Endothelial cell of umbilical vein (primary cell): ENCODE results near the gene BRCA2.

Experiments used
- CTCF ChIP-seq, 2 donors: IDR thresholded peaks; 1 replicate in 1 of 2; 2 replicates in 1 of 2; pipeline ENCODE4 v1.5.1; 2011; ENCODE audit warnings: low read length in 2 of 2, mild to moderate bottlenecking in 2 of 2, moderate library complexity in 2 of 2, control low read depth in 1 of 2, inconsistent platforms in 1 of 2, low read depth in 1 of 2; ENCODE audit not compliant: insufficient read depth in 1 of 2; ENCODE audit errors: extremely low read depth in 1 of 2
- EZH2 ChIP-seq: IDR thresholded peaks from 2 replicates; pipeline ENCODE4 v1.6.1; 2012; ENCODE audit warnings: borderline replicate concordance, low read depth, mild to moderate bottlenecking, moderate library complexity, low read length, inconsistent platforms; ENCODE audit not compliant: severe bottlenecking
- POLR2A ChIP-seq: IDR thresholded peaks from 2 replicates; pipeline ENCODE4 v1.6.1; 2012; ENCODE audit warnings: low read depth, mild to moderate bottlenecking, control low read depth, low read length
- POLR2AphosphoS5 ChIP-seq: IDR thresholded peaks from 2 replicates; pipeline ENCODE4 v1.6.1; 2012; ENCODE audit warnings: low read depth, mild to moderate bottlenecking, control low read depth, low read length, moderate library complexity; ENCODE audit not compliant: insufficient read depth

DNA sequence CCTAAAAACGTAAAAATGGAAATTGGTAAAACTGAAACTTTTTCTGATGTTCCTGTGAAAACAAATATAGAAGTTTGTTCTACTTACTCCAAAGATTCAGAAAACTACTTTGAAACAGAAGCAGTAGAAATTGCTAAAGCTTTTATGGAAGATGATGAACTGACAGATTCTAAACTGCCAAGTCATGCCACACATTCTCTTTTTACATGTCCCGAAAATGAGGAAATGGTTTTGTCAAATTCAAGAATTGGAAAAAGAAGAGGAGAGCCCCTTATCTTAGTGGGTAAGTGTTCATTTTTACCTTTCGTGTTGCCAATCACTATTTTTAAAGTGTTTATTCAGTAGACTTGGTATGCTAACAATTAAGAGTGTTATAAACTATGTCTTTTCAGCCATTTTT, 25.6 kb downstream of the BRCA2 start:
- TF ChIP-seq CTCF (IDR thresholded peaks at IDR 0.05; ENCODE audit: extremely low read depth in 1 of 2, insufficient read depth in 1 of 2, low read depth in 1 of 2, low read length in 2 of 2) (no peak), POLR2A (no peak), POLR2AphosphoS5 (no peak), EZH2 (no peak)
